HepG2 (cell line): Measurements from ENCODE around the gene BPIFB6. TPM values are rescaled to one million over a fixed set of nuclear protein-coding genes. Genes with fewer than 3 reads are reported as not detected.

Experiments
- CBX5 ChIP-seq: sonication (generic); formaldehyde crosslinking; IDR thresholded peaks from 2 replicates; pipeline ENCODE4 v1.4.0; 2020; ENCODE audit warnings: missing genetic modification reagents, borderline replicate concordance
- HNRNPL ChIP-seq: fragments of 200-400 bp; formaldehyde crosslinking; IDR thresholded peaks from 2 replicates; pipeline ENCODE4 v1.6.1; 2017; ENCODE audit warnings: mild to moderate bottlenecking, low read depth, low read length
- LCORL ChIP-seq, 2 experiments: fragments of 450-650 bp in 1 of 2; sonication (generic) in 1 of 2; formaldehyde crosslinking in 1 of 2; IDR thresholded peaks; 2 replicates each; pipeline versions ENCODE4 v1.5.0 to v1.6.1; 2017 to 2020; ENCODE audit warnings: antibody characterized with exemption in 1 of 2, missing genetic modification reagents in 1 of 2
- MIXL1 ChIP-seq: IDR thresholded peaks from 2 replicates; pipeline ENCODE4 v1.6.1; 2016
- NR2F2 ChIP-seq: IDR thresholded peaks from 2 replicates; pipeline ENCODE4 v1.6.1; 2012; ENCODE audit warnings: low read depth, inconsistent platforms, borderline replicate concordance
- POLR2G ChIP-seq: fragments of 200-400 bp; formaldehyde crosslinking; IDR thresholded peaks from 2 replicates; pipeline ENCODE4 v1.6.1; 2018; ENCODE audit warnings: mild to moderate bottlenecking, low read depth, low read length, moderate library complexity
- ZNF484 ChIP-seq: sonication (generic); formaldehyde crosslinking; IDR thresholded peaks from 2 replicates; pipeline ENCODE4 v1.5.1; 2020; ENCODE audit warnings: mild to moderate bottlenecking, low read depth, missing genetic modification reagents, borderline replicate concordance
- ZNF724P ChIP-seq: sonication (generic); formaldehyde crosslinking; IDR thresholded peaks from 2 replicates; pipeline ENCODE4 v1.8.0; 2022; ENCODE audit warnings: missing genetic modification reagents, borderline replicate concordance
- polyA plus RNA-seq, 8 experiments: library from polyadenylated mRNA; depleted of rRNA in 3 of 8; stranded (reverse) in 7 of 8; unstranded in 1 of 8; fragments of >200 nt; fragmentation: Illumina TruSeq in 4 of 8; extraction: Trizol in 4 of 8; gene quantifications; 2 replicates each; pipeline versions ENCODE4 v1.2.1 to v1.2.3, GENCODE V29; 2011 to 2016; ENCODE audit warnings: low read depth in 4 of 8, missing spikeins in 1 of 8, mixed read lengths in 1 of 8; ENCODE audit not compliant: insufficient read depth in 1 of 8
- total RNA-seq, 5 experiments: library from RNA; depleted of rRNA; stranded (reverse); fragments of >200 nt; fragmentation: Illumina TruSeq; extraction: Trizol; gene quantifications; 2 replicates each; pipeline ENCODE4 v1.2.3, GENCODE V29; 2016; ENCODE audit warnings: low read depth in 1 of 5
- TF ChIP-seq, protein P1 (sequence below), 2 experiments: sonication (generic) in 1 of 2; formaldehyde crosslinking in 1 of 2; IDR thresholded peaks; 2 replicates each; pipeline versions ENCODE4 v1.4.0 to v1.6.1; 2016 to 2020; ENCODE audit warnings: borderline replicate concordance in 1 of 2, low read depth in 1 of 2, mild to moderate bottlenecking in 1 of 2, missing genetic modification reagents in 1 of 2
- TF ChIP-seq, protein P2 (sequence below): sonication (generic); formaldehyde crosslinking; IDR thresholded peaks from 2 replicates; pipeline ENCODE4 v1.5.0; 2020; ENCODE audit warnings: missing genetic modification reagents, mild to moderate bottlenecking, borderline replicate concordance
- TF ChIP-seq, protein P3 (sequence below): sonication (generic); formaldehyde crosslinking; IDR thresholded peaks from 2 replicates; pipeline ENCODE4 v1.9.0; 2022; ENCODE audit warnings: missing genetic modification reagents, mild to moderate bottlenecking, borderline replicate concordance
- TF ChIP-seq, protein P4 (sequence below): sonication (generic); formaldehyde crosslinking; IDR thresholded peaks from 2 replicates; pipeline ENCODE4 v1.5.1; 2020; ENCODE audit warnings: mild to moderate bottlenecking, missing genetic modification reagents, borderline replicate concordance
- TF ChIP-seq, protein P5 (sequence below): sonication (generic); formaldehyde crosslinking; IDR thresholded peaks from 2 replicates; pipeline ENCODE4 v1.4.0; 2020; ENCODE audit warnings: mild to moderate bottlenecking, missing genetic modification reagents

BPIFB6 gene
- total and polyA plus RNA-seq, 2 of the 13 experiments (the other 11 are each of a cell fraction or from before 2014, with no cell fraction given) = 0.13 to 1.7 TPM

DNA sequence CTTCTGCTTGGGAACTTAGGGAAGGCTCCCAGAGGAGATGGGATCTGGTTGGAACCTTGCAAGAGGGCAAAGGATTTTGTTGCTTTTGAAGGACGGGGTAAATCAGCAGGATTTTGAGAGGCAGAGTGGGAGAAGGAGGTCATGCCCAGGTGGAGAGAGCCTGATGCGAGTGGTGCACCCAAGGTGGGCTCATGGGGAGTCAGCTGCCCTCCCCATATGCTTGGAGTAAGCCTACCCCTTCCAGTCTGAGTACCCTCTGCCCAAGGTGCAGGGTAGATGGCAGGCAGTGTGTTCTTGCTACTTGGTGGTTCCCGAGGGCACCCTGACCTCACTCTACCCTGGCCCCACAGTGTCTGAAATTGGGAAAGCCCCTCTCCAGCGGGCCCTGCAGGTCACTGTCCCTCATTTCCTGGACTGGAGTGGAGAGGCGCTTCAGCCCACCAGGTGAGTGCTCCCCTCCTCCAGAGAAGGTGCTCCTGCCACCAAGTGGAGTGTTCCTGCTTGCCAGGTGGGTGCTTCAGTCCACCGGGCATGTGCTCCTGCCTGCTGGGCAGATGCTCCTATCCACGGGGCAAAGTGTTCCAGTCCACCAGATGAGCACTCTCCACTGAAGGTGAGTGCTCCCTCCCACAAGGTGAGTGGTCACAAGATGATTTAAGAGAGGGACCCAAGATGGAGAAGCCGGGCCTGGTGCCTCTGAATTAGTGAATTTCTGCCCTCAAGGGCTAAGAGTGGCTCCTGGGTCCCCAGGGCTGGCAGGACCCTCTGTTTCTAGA is 20.6 kb upstream of the BPIFB6 start (continued):
- TF ChIP-seq, protein P1, sequence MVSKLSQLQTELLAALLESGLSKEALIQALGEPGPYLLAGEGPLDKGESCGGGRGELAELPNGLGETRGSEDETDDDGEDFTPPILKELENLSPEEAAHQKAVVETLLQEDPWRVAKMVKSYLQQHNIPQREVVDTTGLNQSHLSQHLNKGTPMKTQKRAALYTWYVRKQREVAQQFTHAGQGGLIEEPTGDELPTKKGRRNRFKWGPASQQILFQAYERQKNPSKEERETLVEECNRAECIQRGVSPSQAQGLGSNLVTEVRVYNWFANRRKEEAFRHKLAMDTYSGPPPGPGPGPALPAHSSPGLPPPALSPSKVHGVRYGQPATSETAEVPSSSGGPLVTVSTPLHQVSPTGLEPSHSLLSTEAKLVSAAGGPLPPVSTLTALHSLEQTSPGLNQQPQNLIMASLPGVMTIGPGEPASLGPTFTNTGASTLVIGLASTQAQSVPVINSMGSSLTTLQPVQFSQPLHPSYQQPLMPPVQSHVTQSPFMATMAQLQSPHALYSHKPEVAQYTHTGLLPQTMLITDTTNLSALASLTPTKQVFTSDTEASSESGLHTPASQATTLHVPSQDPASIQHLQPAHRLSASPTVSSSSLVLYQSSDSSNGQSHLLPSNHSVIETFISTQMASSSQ (IDR thresholded peaks at IDR 0.05; ENCODE audit: low read depth) = no peak
- TF ChIP-seq, protein P1 (CRISPR knock-in tag; IDR thresholded peaks at IDR 0.05; ENCODE audit: borderline replicate concordance) = peak; percentile 30; the same call in 1 of the 2 replicates
- TF ChIP-seq ZNF484 (CRISPR knock-in tag) = no peak
- TF ChIP-seq MIXL1 (CRISPR knock-in tag) = no peak
- TF ChIP-seq, protein P2, sequence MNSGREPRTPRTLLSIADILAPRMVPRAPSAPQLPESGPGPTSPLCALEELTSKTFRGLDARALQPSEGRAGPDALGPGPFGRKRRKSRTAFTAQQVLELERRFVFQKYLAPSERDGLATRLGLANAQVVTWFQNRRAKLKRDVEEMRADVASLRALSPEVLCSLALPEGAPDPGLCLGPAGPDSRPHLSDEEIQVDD (CRISPR knock-in tag) = no peak
- no peak for TF ChIP-seq LCORL (IDR thresholded peaks at IDR 0.05)
- no peak for TF ChIP-seq LCORL (CRISPR knock-in tag; IDR thresholded peaks at IDR 0.05)
- TF ChIP-seq NR2F2 = peak; percentile 31; the same call in 1 of the 2 replicates
- TF ChIP-seq HNRNPL = peak; percentile 79
- TF ChIP-seq, protein P3, sequence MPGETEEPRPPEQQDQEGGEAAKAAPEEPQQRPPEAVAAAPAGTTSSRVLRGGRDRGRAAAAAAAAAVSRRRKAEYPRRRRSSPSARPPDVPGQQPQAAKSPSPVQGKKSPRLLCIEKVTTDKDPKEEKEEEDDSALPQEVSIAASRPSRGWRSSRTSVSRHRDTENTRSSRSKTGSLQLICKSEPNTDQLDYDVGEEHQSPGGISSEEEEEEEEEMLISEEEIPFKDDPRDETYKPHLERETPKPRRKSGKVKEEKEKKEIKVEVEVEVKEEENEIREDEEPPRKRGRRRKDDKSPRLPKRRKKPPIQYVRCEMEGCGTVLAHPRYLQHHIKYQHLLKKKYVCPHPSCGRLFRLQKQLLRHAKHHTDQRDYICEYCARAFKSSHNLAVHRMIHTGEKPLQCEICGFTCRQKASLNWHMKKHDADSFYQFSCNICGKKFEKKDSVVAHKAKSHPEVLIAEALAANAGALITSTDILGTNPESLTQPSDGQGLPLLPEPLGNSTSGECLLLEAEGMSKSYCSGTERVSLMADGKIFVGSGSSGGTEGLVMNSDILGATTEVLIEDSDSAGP (CRISPR knock-in tag) = no peak
- peak; percentile 42 for TF ChIP-seq POLR2G
- TF ChIP-seq ZNF724P (CRISPR knock-in tag) = 0 out of 2 replicates have a peak, but pooled peaks have one; percentile 46
- TF ChIP-seq, protein P4, sequence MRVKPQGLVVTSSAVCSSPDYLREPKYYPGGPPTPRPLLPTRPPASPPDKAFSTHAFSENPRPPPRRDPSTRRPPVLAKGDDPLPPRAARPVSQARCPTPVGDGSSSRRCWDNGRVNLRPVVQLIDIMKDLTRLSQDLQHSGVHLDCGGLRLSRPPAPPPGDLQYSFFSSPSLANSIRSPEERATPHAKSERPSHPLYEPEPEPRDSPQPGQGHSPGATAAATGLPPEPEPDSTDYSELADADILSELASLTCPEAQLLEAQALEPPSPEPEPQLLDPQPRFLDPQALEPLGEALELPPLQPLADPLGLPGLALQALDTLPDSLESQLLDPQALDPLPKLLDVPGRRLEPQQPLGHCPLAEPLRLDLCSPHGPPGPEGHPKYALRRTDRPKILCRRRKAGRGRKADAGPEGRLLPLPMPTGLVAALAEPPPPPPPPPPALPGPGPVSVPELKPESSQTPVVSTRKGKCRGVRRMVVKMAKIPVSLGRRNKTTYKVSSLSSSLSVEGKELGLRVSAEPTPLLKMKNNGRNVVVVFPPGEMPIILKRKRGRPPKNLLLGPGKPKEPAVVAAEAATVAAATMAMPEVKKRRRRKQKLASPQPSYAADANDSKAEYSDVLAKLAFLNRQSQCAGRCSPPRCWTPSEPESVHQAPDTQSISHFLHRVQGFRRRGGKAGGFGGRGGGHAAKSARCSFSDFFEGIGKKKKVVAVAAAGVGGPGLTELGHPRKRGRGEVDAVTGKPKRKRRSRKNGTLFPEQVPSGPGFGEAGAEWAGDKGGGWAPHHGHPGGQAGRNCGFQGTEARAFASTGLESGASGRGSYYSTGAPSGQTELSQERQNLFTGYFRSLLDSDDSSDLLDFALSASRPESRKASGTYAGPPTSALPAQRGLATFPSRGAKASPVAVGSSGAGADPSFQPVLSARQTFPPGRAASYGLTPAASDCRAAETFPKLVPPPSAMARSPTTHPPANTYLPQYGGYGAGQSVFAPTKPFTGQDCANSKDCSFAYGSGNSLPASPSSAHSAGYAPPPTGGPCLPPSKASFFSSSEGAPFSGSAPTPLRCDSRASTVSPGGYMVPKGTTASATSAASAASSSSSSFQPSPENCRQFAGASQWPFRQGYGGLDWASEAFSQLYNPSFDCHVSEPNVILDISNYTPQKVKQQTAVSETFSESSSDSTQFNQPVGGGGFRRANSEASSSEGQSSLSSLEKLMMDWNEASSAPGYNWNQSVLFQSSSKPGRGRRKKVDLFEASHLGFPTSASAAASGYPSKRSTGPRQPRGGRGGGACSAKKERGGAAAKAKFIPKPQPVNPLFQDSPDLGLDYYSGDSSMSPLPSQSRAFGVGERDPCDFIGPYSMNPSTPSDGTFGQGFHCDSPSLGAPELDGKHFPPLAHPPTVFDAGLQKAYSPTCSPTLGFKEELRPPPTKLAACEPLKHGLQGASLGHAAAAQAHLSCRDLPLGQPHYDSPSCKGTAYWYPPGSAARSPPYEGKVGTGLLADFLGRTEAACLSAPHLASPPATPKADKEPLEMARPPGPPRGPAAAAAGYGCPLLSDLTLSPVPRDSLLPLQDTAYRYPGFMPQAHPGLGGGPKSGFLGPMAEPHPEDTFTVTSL (CRISPR knock-in tag) = no peak
- no peak for TF ChIP-seq CBX5 (CRISPR knock-in tag)
- TF ChIP-seq, protein P5, sequence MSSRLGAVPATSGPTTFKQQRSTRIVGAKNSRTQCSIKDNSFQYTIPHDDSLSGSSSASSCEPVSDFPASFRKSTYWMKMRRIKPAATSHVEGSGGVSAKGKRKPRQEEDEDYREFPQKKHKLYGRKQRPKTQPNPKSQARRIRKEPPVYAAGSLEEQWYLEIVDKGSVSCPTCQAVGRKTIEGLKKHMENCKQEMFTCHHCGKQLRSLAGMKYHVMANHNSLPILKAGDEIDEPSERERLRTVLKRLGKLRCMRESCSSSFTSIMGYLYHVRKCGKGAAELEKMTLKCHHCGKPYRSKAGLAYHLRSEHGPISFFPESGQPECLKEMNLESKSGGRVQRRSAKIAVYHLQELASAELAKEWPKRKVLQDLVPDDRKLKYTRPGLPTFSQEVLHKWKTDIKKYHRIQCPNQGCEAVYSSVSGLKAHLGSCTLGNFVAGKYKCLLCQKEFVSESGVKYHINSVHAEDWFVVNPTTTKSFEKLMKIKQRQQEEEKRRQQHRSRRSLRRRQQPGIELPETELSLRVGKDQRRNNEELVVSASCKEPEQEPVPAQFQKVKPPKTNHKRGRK (CRISPR knock-in tag) = no peak
